Measurements from ENCODE around the gene STK32C. TPM values are rescaled to one million over a fixed set of nuclear protein-coding genes. Genes with fewer than 3 reads are reported as not detected.

The STK32C gene
- total and polyA plus RNA-seq, 2 experiments from 2014 or later = 17.5 to 23.8 TPM

DNA sequence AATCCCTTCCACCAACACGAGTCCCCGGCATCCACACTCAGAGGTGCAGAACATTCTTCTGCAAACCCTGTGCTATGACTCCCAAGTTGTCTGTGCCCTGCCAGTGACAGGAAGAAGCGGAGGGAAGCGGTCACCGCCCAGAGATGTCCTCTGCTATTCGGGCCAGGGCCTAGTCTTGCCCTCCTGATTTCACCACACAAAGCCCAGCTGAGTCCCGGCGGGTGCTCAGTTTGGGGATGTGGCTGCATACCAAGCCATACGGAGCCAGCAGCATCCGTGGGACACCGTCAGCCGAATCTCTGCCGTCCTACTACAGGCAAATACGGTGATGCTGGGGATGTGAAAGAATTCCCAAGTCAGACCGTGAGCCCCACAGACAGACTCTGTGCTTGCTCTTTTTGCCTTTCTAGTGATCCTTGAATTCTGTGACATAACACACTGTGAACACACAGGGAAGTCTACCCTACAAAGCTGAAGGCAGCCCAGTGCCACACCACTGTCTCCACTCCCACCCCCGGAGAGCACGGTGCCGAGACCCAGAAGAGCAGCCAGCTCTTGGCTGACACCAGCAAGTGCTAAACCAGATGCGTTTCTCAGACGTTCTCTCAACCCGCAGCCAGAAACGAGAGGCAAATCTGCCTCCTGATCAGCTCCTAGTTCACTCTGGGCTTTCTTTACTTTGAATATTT is 2.0 kb downstream of the STK32C start:
- no peak for DNase-seq (ENCODE audit: low read depth in 1 of 2, low spot score in 1 of 2)
- no peak for TF ChIP-seq CTCF (IDR thresholded peaks at IDR 0.05; ENCODE audit: low read depth, low read length)
- Histone ChIP-seq H3K4me1 (ENCODE audit: low read depth) (no peaks in the 10 kb centered on the region), H3K27ac (no peak overlapping the region), H3K27me3 (peaks cover 65% of the 10 kb centered on the region), H3K36me3 (no peaks in the 10 kb centered on the region), H3K4me3 (no peak overlapping the region), H3K9me3 (ENCODE audit: low read depth) (no peaks in the 10 kb centered on the region)

DNA sequence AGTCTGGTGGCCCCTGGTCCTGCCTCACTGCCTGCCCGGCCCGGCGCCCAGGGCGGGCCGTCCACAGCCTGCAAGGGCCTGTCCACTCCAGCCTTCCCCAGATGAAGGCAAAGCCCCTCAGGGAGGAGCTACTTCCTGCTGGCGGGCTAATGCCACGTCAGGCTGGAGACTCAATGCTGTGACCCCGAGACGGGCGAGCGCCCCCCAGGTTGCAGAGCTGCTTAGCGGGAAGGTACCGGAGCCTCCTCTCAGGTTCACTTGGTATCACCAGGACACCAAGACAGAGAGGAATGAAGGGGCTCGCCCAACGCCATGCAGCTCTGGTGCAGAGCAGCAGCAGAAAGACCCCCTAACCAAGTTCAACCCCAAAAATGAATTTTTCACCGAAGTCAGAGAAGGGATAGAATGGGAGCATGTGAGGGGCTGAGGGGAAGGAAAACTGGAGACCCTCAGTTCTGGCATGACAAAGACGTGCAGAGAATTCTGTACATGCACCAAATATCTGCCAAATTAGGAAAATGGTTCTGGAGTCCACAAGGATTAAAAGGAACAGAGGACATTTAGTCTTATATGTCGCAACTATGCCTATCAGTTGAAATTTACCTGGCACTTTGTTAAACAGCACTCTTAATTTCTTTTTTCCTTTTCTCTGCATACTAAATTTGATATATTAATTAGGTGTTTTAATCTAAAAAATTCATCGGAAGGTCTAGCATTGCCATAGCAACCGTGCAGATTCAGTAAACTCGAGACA is 2.8 kb downstream of the STK32C start:
- DNase-seq (ENCODE audit: low read depth in 1 of 2, low spot score in 1 of 2) = no peak
- Histone ChIP-seq H3K36me3 (no peaks in the 10 kb centered on the region), H3K4me1 (ENCODE audit: low read depth) (no peaks in the 10 kb centered on the region), H3K27me3 (peaks cover 57% of the 10 kb centered on the region), H3K9me3 (ENCODE audit: low read depth) (no peaks in the 10 kb centered on the region), H3K27ac (no peak overlapping the region), H3K4me3 (no peak overlapping the region)
- TF ChIP-seq CTCF (IDR thresholded peaks at IDR 0.05; ENCODE audit: low read depth, low read length) = no peak

- no peak for TF ChIP-seq CTCF (IDR thresholded peaks at IDR 0.05; ENCODE audit: low read depth, low read length)
Observed at GRCh38 chr10:132303361-132304115, 4.2 kb downstream of the STK32C start.

DNA sequence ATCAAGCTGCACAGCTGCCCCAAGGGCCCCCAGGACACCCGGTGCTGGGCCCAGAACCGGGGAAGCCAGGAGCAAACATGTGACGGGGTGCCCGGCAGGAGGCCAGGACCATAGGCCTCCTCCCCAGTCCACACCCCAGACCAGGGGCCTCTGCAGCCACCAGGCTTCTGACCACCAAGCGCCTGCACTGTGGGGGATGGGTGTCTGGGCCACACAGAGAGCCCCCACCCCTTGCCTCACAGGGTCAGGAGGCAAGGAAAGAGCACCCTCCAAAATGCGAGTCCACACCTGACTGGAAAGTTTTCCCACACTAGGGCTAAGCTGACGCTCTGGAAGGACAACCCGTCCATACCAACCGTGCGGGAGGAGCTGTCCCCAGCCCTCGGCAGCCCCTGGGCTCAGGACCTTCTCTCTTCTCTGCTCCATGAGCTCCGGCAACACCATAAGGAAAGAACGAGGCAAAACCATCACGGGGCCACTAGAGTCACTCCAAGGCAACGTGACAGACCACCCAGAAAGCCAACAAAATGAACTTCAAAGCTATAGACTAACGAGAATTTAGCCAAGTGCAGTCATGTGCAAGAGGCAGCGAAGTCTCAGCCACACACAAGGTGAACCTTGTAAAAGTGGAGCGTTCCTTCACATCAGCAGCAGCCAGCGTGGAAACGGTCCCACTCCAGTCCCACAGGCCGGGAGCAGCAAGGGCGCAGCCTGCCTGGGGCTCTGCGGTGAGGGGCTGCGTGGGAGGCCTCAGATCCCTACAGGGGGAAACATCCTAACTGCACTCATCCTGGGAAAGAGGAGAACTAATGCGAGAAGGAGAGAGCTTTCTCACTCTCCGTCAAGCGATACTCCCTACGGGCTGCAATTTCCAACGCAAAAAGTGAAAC is 5.1 kb downstream of the STK32C start:
- H3K27me3 ChIP-seq = peaks cover 38% of the 10 kb centered on the region
- no peak overlapping the region for H3K4me3 ChIP-seq
- no peak for DNase-seq (ENCODE audit: low read depth in 1 of 2, low spot score in 1 of 2)
- no peak overlapping the region for H3K27ac ChIP-seq
- no peaks in the 10 kb centered on the region for H3K9me3 ChIP-seq (ENCODE audit: low read depth)
- no peaks in the 10 kb centered on the region for H3K4me1 ChIP-seq (ENCODE audit: low read depth)
- no peak for TF ChIP-seq CTCF (IDR thresholded peaks at IDR 0.05; ENCODE audit: low read depth, low read length)
- H3K36me3 ChIP-seq = no peaks in the 10 kb centered on the region

More at GRCh38 chr10:132303361-132304115, 4.2 kb downstream of the STK32C start:
- Histone ChIP-seq H3K4me3 (no peak overlapping the region), H3K27ac (no peak overlapping the region), H3K9me3 (ENCODE audit: low read depth) (no peaks in the 10 kb centered on the region), H3K27me3 (peaks cover 43% of the 10 kb centered on the region), H3K36me3 (no peaks in the 10 kb centered on the region), H3K4me1 (ENCODE audit: low read depth) (no peaks in the 10 kb centered on the region)
- DNase-seq (ENCODE audit: low read depth in 1 of 2, low spot score in 1 of 2) = no peak
